ENCODE measurements around the gene CABP7. TPM values are rescaled to one million over a fixed set of nuclear protein-coding genes. Genes with fewer than 3 reads are reported as not detected.
"Not testable (repeated sequence)": the region's sequence is repeated elsewhere in the genome, so short reads cannot be mapped to it uniquely, and the experiment has no call there.

The CABP7 gene
- total RNA-seq, 1 donor from 2014 or later: not detected

DNA sequence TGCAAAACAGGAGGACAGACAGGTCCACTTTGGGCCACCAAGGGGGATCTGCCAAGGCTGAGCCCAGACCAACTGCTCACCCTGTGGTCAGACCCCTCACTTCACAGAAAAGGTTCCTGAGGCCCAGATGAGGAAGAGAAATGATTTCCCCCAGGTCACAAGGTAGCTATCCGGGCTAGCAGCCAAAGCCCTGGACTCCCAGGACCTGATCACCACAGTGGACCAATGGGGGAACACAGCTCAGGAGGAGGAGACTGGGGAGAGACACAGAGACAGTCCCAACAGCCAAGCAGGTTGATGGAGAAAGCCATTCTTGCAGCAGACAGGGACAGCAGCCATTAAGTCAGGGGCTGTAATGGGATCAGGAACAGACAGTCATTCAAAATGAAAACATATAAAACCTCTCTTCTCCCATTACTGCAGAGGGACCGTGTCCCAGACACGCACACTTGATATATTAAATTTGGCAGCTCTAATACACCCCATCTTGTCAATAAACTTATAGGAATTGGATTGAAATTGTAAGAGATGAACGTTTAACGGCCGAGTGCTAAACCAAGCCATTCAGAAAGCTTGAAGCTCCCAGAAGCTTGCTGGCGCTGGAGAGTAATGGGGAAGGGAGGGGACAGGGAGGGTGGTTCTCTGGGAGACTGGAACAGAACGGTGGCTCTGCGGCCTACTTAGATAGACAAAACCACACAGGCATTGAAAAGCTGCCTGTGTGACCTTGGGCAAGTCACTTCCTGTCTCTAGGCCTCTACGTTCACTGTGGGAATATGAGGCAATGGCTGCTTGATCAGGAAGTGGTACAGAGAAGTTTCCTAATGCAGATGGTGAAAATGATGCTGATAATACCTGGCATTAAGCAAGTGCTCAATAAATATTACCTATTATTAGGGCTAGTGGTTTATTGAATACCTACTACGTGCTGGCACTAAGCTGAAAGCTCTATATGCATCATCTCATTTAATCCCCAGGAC is 31.0 kb downstream of the CABP7 start:
- H3K4me1 ChIP-seq: no peaks in the 10 kb centered on the region
- H3K36me3 ChIP-seq: peaks cover 23 to 51% of the 10 kb centered on the region in 2 donors
- intact Hi-C loops (cut with DNase I): no loop called here
- H3K9me3 ChIP-seq: no peaks in the 10 kb centered on the region
- H3K27me3 ChIP-seq: no peaks in the 10 kb centered on the region
- no peak overlapping the region for H3K27ac ChIP-seq
- TF ChIP-seq, protein P1, sequence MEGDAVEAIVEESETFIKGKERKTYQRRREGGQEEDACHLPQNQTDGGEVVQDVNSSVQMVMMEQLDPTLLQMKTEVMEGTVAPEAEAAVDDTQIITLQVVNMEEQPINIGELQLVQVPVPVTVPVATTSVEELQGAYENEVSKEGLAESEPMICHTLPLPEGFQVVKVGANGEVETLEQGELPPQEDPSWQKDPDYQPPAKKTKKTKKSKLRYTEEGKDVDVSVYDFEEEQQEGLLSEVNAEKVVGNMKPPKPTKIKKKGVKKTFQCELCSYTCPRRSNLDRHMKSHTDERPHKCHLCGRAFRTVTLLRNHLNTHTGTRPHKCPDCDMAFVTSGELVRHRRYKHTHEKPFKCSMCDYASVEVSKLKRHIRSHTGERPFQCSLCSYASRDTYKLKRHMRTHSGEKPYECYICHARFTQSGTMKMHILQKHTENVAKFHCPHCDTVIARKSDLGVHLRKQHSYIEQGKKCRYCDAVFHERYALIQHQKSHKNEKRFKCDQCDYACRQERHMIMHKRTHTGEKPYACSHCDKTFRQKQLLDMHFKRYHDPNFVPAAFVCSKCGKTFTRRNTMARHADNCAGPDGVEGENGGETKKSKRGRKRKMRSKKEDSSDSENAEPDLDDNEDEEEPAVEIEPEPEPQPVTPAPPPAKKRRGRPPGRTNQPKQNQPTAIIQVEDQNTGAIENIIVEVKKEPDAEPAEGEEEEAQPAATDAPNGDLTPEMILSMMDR (IDR thresholded peaks at IDR 0.05): no peak
- DNase-seq (ENCODE audit: low spot score in 2 of 2): no peak
- no peak overlapping the region for H3K4me3 ChIP-seq

DNA sequence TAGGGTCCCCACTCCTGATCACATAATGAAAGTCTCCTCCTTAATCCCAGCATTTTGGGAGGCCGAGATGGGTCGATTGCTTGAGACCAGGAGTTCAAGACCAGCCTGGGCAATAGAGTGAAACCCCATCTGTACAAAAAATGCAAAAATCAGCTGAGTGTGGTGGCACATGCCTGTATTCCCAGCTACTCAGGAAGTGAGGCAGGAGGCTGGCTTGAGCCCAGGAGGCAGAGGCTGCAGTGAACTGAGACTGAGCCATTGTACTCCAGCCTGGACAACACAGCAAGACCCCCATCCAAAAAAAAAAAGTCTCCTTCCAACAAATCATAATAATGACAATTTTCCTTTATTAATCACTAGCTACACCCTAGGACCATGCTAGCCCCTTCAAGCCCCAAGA is 31.9 kb downstream of the CABP7 start:
- intact Hi-C loops (cut with DNase I): no loop called here
- TF ChIP-seq, protein P1 (IDR thresholded peaks at IDR 0.05): no peak
- DNase-seq (ENCODE audit: low spot score in 2 of 2): no peak
- Histone ChIP-seq H3K27me3 (no peaks in the 10 kb centered on the region), H3K4me1 (no peaks in the 10 kb centered on the region), H3K27ac (no peak overlapping the region), H3K36me3 (peaks cover 17 to 43% of the 10 kb centered on the region in 2 donors), H3K9me3 (no peaks in the 10 kb centered on the region), H3K4me3 (no peak overlapping the region)

DNA sequence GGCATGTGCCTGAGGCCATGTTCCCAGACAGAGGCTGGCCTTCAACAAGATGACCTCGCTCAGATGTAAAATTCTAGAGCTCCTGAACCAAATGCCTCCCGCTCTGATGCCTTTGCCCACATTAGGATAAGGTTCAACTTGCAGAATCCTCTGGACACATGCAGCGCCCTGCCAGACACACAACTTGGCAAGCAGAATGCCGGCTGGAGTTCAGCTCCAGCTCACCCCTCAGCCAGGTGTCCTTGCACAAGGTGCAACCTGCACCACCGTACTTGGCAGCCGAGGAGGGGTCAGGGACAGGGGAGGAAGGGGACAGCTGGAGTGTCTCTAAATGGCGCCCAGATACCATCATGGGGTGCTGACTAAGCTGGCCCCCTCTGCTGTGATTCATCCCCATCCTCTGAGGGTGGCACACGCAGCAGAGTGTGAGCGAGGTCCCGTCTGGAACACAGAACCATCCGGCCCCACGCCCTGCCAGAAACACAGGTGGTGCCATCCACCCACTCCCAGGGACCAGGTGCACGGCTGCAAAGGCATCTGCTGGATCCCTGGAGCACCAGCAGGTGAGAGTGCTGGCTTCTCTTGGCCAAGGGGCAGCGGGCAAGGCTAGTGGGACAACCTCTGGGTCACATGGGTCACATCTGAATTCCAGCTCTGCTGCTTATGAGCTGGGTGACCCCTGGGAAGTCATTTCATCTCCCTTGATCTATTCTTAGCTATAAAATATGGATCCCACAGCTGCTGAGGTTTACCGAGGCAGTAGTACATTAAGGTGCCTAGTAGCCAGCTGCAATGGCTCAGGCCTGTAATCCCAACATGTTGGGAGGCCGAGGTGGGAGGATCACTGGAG is 34.2 kb downstream of the CABP7 start:
- Histone ChIP-seq H3K4me3 (no peak overlapping the region), H3K27ac (no peak overlapping the region), H3K9me3 (no peaks in the 10 kb centered on the region), H3K36me3 (peaks cover 0 to 21% of the 10 kb centered on the region in 2 donors), H3K4me1 (no peaks in the 10 kb centered on the region), H3K27me3 (no peaks in the 10 kb centered on the region)
- intact Hi-C loops (cut with DNase I): no loop called here
- TF ChIP-seq, protein P1 (IDR thresholded peaks at IDR 0.05): no peak
- no peak for DNase-seq (ENCODE audit: low spot score in 2 of 2)

DNA sequence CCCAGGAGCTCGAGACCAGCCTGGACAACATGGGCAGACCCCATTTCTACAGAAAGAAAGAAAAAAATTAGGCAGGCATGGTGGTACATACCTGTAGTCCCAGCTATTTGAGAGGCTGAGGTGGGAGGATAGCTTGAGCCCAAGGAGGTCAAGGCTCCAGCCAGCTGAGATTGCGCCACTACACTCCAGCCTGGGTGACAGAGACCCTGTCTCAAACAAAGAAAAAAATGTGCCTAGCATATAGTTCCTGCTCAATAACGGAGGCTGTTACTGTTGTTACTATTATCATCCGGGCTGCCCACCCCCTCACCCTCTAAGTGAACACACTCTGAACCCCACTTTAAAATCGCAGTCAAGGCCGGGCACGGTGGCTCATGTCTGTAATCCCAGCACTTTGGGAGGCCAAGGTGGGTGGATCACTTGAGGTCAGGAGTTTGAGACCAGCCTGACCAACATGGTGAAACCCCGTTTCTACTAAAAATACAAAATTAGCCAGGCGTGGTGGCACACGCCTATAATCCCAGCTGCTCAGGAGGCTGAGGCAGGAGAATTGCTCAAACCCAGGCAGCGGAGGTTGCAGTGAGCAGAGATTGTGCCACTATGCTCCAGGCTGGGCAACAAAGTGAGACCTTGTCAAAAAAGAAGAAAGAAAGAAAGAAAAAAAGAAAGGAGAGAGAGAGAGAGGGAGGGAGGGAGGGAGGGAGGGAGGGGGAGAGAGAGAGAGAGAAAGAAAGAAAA is 35.0 kb downstream of the CABP7 start:
- H3K9me3 ChIP-seq; intact Hi-C loops (cut with DNase I); H3K4me3 ChIP-seq; H3K27ac ChIP-seq; H3K27me3 ChIP-seq; DNase-seq (ENCODE audit: low spot score in 2 of 2); H3K4me1 ChIP-seq: not testable (repeated sequence)
- peaks cover 0 to 20% of the 10 kb centered on the region in 2 donors for H3K36me3 ChIP-seq

DNA sequence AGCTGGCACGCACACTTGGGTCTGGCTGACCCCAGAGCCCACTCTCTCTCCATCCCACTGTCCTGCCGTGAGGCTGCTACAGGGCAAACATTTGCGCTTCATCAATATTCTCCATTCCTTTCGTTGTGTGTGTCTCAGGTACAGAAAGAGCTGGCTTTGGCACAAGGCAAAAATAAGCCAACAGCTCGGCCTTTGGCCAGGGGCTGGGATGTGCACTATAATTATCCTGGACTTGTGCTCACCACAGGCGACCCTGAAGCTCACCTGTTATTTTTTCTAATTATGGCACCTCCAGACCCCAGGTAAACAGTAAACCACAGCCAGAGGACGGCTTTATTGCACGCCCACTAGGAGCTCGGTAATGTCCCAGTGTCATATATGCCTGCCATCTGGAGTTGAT is 36.1 kb downstream of the CABP7 start:
- TF ChIP-seq, protein P1 (IDR thresholded peaks at IDR 0.05): no peak
- intact Hi-C loops (cut with DNase I): no loop called here
- H3K4me3 ChIP-seq: no peak overlapping the region
- no peaks in the 10 kb centered on the region for H3K27me3 ChIP-seq
- H3K27ac ChIP-seq: no peak overlapping the region
- no peaks in the 10 kb centered on the region for H3K9me3 ChIP-seq
- no peaks in the 10 kb centered on the region for H3K4me1 ChIP-seq
- H3K36me3 ChIP-seq: peaks cover 0 to 13% of the 10 kb centered on the region in 2 donors
- DNase-seq (ENCODE audit: low spot score in 2 of 2): no peak
